ENCODE measurements around the gene C16orf89.
"Not testable (repeated sequence)": the region's sequence is repeated elsewhere in the genome, so short reads cannot be mapped to it uniquely, and the experiment has no call there.

- not testable (repeated sequence) for TF ChIP-seq YY1 (IDR thresholded peaks at IDR 0.05; ENCODE audit: extremely low read depth, insufficient replicate concordance, low read depth, low read length); RAD21 (IDR thresholded peaks at IDR 0.05; ENCODE audit: low read depth); EZH2phosphoT487 (IDR thresholded peaks at IDR 0.05; ENCODE audit: borderline replicate concordance); SP1 (IDR thresholded peaks at IDR 0.05; ENCODE audit: low read depth); POLR2A (IDR thresholded peaks at IDR 0.05; ENCODE audit: borderline replicate concordance, extremely low read depth, insufficient read depth, insufficient read length); POLR2AphosphoS5 (IDR thresholded peaks at IDR 0.05; ENCODE audit: low read depth, low read length); ZNF274 (IDR thresholded peaks at IDR 0.05; ENCODE audit: low read depth, low read length); EZH2 (IDR thresholded peaks at IDR 0.05); FOSL1 (IDR thresholded peaks at IDR 0.05; ENCODE audit: low read depth); TCF7L2 (IDR thresholded peaks at IDR 0.05; ENCODE audit: borderline replicate concordance, extremely low read depth, insufficient read depth, insufficient read length); EGR1 (IDR thresholded peaks at IDR 0.05; ENCODE audit: low read depth)
- TF ChIP-seq, protein P1, sequence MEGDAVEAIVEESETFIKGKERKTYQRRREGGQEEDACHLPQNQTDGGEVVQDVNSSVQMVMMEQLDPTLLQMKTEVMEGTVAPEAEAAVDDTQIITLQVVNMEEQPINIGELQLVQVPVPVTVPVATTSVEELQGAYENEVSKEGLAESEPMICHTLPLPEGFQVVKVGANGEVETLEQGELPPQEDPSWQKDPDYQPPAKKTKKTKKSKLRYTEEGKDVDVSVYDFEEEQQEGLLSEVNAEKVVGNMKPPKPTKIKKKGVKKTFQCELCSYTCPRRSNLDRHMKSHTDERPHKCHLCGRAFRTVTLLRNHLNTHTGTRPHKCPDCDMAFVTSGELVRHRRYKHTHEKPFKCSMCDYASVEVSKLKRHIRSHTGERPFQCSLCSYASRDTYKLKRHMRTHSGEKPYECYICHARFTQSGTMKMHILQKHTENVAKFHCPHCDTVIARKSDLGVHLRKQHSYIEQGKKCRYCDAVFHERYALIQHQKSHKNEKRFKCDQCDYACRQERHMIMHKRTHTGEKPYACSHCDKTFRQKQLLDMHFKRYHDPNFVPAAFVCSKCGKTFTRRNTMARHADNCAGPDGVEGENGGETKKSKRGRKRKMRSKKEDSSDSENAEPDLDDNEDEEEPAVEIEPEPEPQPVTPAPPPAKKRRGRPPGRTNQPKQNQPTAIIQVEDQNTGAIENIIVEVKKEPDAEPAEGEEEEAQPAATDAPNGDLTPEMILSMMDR (IDR thresholded peaks at IDR 0.05 in 2 of 3, conservative IDR thresholded peaks at IDR 0.05 in 1 of 3; ENCODE audit: borderline replicate concordance in 1 of 3, insufficient read depth in 1 of 3, low read depth in 2 of 3, low read length in 2 of 3): not testable (repeated sequence)
- TF ChIP-seq, protein P2, sequence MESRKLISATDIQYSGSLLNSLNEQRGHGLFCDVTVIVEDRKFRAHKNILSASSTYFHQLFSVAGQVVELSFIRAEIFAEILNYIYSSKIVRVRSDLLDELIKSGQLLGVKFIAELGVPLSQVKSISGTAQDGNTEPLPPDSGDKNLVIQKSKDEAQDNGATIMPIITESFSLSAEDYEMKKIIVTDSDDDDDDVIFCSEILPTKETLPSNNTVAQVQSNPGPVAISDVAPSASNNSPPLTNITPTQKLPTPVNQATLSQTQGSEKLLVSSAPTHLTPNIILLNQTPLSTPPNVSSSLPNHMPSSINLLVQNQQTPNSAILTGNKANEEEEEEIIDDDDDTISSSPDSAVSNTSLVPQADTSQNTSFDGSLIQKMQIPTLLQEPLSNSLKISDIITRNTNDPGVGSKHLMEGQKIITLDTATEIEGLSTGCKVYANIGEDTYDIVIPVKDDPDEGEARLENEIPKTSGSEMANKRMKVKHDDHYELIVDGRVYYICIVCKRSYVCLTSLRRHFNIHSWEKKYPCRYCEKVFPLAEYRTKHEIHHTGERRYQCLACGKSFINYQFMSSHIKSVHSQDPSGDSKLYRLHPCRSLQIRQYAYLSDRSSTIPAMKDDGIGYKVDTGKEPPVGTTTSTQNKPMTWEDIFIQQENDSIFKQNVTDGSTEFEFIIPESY (IDR thresholded peaks at IDR 0.05; ENCODE audit: extremely low read depth, insufficient replicate concordance, low read length): not testable (repeated sequence)
Measured at GRCh38 chr16:5089911-5090555, 24.3 kb upstream of the C16orf89 start.
